Uterus (tissue), 4 donors: ENCODE results near the gene DGKH. TPM values are rescaled to one million over a fixed set of nuclear protein-coding genes. Genes with fewer than 3 reads are reported as not detected.

Experiments used
- DNase-seq, 2 donors: peaks; one replicate each; pipeline ENCODE4 v3.0.0-alpha.2; 2019 to 2020
- H3K27ac ChIP-seq, 2 donors: fragments of 200-600 bp; sonication (generic); 1 replicate in 1 of 2; 2 replicates in 1 of 2; pipeline ENCODE4 v1.5.1; 2016 to 2018
- H3K27me3 ChIP-seq, 2 donors: fragments of 200-600 bp; sonication (generic); one replicate each; pipeline ENCODE4 v1.5.1; 2018 to 2019; ENCODE audit warnings: control low read depth in 1 of 2
- H3K36me3 ChIP-seq, 2 donors: fragments of 200-600 bp; sonication (generic); one replicate each; pipeline ENCODE4 v1.5.1; 2019; ENCODE audit warnings: control low read depth in 1 of 2
- H3K4me1 ChIP-seq, 2 donors: fragments of 200-600 bp; sonication (generic); one replicate each; pipeline ENCODE4 v1.5.1; 2018 to 2019; ENCODE audit warnings: control low read depth in 1 of 2
- H3K4me3 ChIP-seq, 2 donors: fragments of 200-600 bp; sonication (generic); 1 replicate in 1 of 2; 2 replicates in 1 of 2; pipeline ENCODE4 v1.5.1; 2018 to 2019; ENCODE audit warnings: mild to moderate bottlenecking in 1 of 2
- H3K9me3 ChIP-seq, 2 donors: fragments of 200-600 bp; sonication (generic); one replicate each; pipeline ENCODE4 v1.5.1; 2019; ENCODE audit warnings: control low read depth in 1 of 2
- POLR2A ChIP-seq, 2 donors: fragments of 450-650 bp; IDR thresholded peaks; one replicate each; pipeline ENCODE4 v1.6.1; 2016; ENCODE audit warnings: antibody characterized with exemption in 2 of 2, mild to moderate bottlenecking in 1 of 2, moderate library complexity in 1 of 2
- intact Hi-C: fragments of 100-400 bp; cut with DNase I; formaldehyde crosslinking; loops from one replicate; pipeline ENCODE4 v1.15.1; 2023; ENCODE audit warnings: low total_unique reads
- total RNA-seq, 4 donors: library from RNA; depleted of rRNA in 3 of 4; stranded (reverse); fragments of >200 nt in 3 of 4; gene quantifications; one replicate each; pipeline versions ENCODE4 v1.1.0 to v1.2.4, GENCODE V29; 2014 to 2023
- TF ChIP-seq, protein P1 (sequence below), 4 experiments: fragments of 200-600 bp in 2 of 4; fragments of 450-650 bp in 2 of 4; sonication (generic) in 2 of 4; IDR thresholded peaks; one replicate each; pipeline ENCODE4 v1.5.1; 2016 to 2019; ENCODE audit warnings: antibody characterized with exemption in 4 of 4, mild to moderate bottlenecking in 2 of 4, moderate library complexity in 1 of 4
- donor health status: DM: yes; HTN: yes; CAD: no.

The DGKH gene
- total RNA-seq, 4 donors from 2014 or later: 18.8 to 50.0 (median 36.5) TPM

DNA sequence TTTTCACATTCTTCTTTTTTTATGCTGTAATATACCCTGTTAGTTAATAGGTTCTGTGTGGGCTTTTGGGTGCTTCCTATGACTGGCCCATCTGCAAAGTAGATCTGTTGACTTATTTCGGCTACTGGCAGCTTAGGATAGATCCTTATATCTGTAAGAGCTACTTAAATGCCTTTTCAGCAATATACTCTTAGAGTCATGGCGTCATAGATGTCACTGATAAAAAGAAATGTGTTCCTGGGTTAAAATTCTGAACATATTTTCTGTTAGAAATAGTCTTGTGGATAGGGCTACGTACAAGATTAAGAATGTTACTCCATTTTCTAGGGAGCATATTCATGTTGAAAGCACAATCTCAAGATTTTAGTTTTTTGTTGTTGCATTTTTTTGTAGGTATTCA lies 228.2 kb downstream of the DGKH start:
- intact Hi-C loops: no loop called here
- Histone ChIP-seq H3K27me3 (no peaks in the 10 kb centered on the region), H3K9me3 (no peaks in the 10 kb centered on the region), H3K4me1 (no peaks in the 10 kb centered on the region), H3K4me3 (no peak overlapping the region), H3K27ac (no peak overlapping the region), H3K36me3 (no peaks in the 10 kb centered on the region)
- TF ChIP-seq POLR2A (IDR thresholded peaks at IDR 0.05): no peak
- TF ChIP-seq, protein P1, sequence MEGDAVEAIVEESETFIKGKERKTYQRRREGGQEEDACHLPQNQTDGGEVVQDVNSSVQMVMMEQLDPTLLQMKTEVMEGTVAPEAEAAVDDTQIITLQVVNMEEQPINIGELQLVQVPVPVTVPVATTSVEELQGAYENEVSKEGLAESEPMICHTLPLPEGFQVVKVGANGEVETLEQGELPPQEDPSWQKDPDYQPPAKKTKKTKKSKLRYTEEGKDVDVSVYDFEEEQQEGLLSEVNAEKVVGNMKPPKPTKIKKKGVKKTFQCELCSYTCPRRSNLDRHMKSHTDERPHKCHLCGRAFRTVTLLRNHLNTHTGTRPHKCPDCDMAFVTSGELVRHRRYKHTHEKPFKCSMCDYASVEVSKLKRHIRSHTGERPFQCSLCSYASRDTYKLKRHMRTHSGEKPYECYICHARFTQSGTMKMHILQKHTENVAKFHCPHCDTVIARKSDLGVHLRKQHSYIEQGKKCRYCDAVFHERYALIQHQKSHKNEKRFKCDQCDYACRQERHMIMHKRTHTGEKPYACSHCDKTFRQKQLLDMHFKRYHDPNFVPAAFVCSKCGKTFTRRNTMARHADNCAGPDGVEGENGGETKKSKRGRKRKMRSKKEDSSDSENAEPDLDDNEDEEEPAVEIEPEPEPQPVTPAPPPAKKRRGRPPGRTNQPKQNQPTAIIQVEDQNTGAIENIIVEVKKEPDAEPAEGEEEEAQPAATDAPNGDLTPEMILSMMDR (IDR thresholded peaks at IDR 0.05): no peak
- DNase-seq: no peak

DNA sequence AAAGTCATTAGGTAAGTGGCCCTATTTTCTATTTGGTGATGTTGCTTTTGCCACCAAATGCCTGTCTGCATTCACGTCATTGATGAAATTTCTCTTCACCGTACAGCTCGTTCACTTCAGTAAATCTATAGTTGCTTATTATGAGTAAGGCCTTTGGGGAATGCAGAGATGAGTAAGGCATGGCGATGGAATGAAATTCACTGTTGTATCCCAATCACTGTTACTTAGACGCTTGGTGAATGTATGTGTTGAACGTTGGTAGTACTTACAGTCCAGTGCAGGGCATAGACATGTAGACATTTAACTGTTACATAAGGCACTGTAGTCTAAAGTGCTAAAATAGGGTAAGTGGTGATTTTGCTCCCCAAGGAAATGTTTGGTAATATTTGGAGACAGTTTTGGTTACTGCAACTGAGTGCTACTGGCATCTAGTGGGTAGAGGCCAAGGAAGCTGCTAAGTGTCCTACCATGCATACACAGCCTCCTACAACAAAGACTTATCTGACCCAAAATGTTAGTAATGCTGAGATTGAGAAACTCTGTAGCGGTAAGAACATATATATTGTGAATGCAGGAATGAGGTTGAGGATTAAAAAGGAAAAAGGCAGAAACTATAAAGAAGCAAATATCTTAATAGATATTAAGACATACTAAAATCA lies 229.3 kb downstream of the DGKH start:
- no peaks in the 10 kb centered on the region for H3K9me3 ChIP-seq

DNA sequence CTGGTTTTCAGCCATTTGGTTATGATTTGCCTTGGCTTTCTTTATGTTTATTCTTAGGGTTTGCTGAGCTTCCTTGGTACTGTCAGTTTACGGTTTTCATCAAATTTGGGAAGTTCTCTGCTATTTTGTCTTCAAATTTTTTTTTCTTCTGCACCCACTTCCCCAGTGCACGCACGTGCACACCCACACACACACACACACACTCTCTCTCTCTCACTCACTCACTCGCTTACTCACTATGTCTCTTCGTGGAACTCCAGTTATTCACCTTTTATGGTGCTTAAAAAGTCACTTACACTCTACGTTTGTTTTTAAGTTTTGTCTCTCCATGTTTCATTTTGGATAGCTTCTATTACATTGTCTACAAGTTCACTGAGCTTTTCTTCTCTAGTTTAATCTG lies 230.6 kb downstream of the DGKH start:
- Histone ChIP-seq H3K4me1 (no peaks in the 10 kb centered on the region), H3K27me3 (no peaks in the 10 kb centered on the region), H3K27ac (no peak overlapping the region), H3K36me3 (no peaks in the 10 kb centered on the region), H3K9me3 (no peaks in the 10 kb centered on the region), H3K4me3 (no peak overlapping the region)
- intact Hi-C loops: no loop called here
- DNase-seq: no peak
- TF ChIP-seq, protein P1 (IDR thresholded peaks at IDR 0.05): no peak
- TF ChIP-seq POLR2A (IDR thresholded peaks at IDR 0.05): no peak

More for the DNA sequence above, 229.3 kb downstream of the DGKH start:
- Histone ChIP-seq H3K36me3 (no peaks in the 10 kb centered on the region), H3K27me3 (no peaks in the 10 kb centered on the region), H3K4me3 (no peak overlapping the region), H3K27ac (no peak overlapping the region), H3K4me1 (no peaks in the 10 kb centered on the region)
- TF ChIP-seq POLR2A (IDR thresholded peaks at IDR 0.05): no peak
- no peak for DNase-seq
- intact Hi-C loops: no loop called here

DNA sequence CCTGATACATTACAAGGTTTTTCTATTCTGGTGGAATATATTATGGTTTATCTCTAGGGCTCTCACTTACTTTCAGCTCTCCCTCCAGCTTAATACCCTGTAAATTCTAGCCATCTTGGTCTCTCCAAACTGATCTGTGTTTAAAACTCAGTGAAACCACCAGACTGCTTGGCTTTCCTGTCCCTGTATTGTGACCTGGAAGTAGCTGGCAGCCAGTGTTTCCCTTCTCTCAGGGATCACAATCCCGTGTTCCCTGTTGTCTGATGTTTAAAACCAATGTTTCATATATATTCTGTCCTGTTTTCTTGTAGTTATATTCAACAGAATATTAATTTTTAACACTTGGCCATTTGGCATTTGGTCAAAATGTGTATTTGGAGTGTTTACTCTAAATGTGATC lies 231.5 kb downstream of the DGKH start:
- Histone ChIP-seq H3K36me3 (no peaks in the 10 kb centered on the region), H3K4me3 (no peak overlapping the region), H3K27me3 (no peaks in the 10 kb centered on the region), H3K4me1 (no peaks in the 10 kb centered on the region), H3K9me3 (no peaks in the 10 kb centered on the region), H3K27ac (no peak overlapping the region)
- intact Hi-C loops: no loop called here
- DNase-seq: no peak
- TF ChIP-seq, protein P1 (IDR thresholded peaks at IDR 0.05): no peak
- TF ChIP-seq POLR2A (IDR thresholded peaks at IDR 0.05): no peak

DNA sequence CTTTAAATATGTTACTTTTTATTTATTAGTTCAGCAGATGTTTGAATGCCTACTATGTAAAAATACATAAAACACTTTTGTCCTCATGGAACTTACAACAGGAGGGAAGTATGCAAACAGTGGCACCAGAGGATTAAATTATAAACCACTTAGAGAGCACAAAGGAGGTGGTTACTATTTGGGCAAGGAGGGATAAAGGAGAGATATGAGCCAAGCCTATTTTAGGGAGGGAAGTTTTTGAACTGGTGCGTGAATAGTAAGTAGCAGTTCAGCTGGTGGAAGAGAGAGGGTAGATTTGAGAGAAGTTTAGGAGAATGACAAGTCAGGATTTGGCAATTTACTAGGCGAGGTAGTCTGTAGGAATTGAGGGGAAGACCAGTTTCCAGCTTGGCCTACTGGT lies 232.1 kb downstream of the DGKH start:
- H3K36me3 ChIP-seq: no peaks in the 10 kb centered on the region

More for the DNA sequence above, 232.1 kb downstream of the DGKH start:
- no peak for TF ChIP-seq POLR2A (IDR thresholded peaks at IDR 0.05)
- TF ChIP-seq, protein P1 (IDR thresholded peaks at IDR 0.05): no peak
- no peaks in the 10 kb centered on the region for H3K4me1 ChIP-seq
- no peak overlapping the region for H3K4me3 ChIP-seq
- H3K27me3 ChIP-seq: no peaks in the 10 kb centered on the region
- DNase-seq: no peak
- H3K9me3 ChIP-seq: no peaks in the 10 kb centered on the region
- H3K27ac ChIP-seq: no peak overlapping the region
- intact Hi-C loops: no loop called here
